H9 (cell line): ENCODE data around the gene ADH5. TPM values are rescaled to one million over a fixed set of nuclear protein-coding genes. Genes with fewer than 3 reads are reported as not detected.

Experiments used
- DNase-seq: peaks from one replicate; pipeline ENCODE4 v3.0.0-alpha.2; 2017
- H2AFZ ChIP-seq: one replicate; pipeline ENCODE4 v1.6.1; 2013; ENCODE audit warnings: mild to moderate bottlenecking, low read length, control low read depth, moderate library complexity
- H2AK5ac ChIP-seq: 2 replicates; pipeline ENCODE4 v1.6.1; 2013; ENCODE audit warnings: low read length, control low read depth, mixed read lengths; ENCODE audit not compliant: insufficient read length
- H2BK120ac ChIP-seq: one replicate; pipeline ENCODE4 v1.6.1; 2013; ENCODE audit warnings: low read depth, mild to moderate bottlenecking, low read length, control low read depth, inconsistent platforms; ENCODE audit not compliant: poor library complexity, severe bottlenecking
- H2BK12ac ChIP-seq: 2 replicates; pipeline ENCODE4 v1.6.1; 2013; ENCODE audit warnings: low read length, control low read depth, mixed read lengths, low read depth; ENCODE audit not compliant: insufficient read length
- H2BK15ac ChIP-seq: 2 replicates; pipeline ENCODE4 v1.6.1; 2013; ENCODE audit warnings: low read depth, low read length, control low read depth
- H2BK20ac ChIP-seq: one replicate; pipeline ENCODE4 v1.6.1; 2013; ENCODE audit warnings: low read depth, mild to moderate bottlenecking, low read length, control low read depth, inconsistent platforms; ENCODE audit not compliant: poor library complexity, severe bottlenecking
- H2BK5ac ChIP-seq: 2 replicates; pipeline ENCODE4 v1.6.1; 2013; ENCODE audit warnings: low read length, control low read depth, mixed read lengths; ENCODE audit not compliant: insufficient read length
- H3K14ac ChIP-seq: 2 replicates; pipeline ENCODE4 v1.6.1; 2013; ENCODE audit warnings: low read length, control low read depth; ENCODE audit not compliant: insufficient read depth
- H3K18ac ChIP-seq: 2 replicates; pipeline ENCODE4 v1.6.1; 2013; ENCODE audit warnings: low read depth, mild to moderate bottlenecking, mixed read lengths, low read length, control low read depth; ENCODE audit not compliant: insufficient read length
- H3K23ac ChIP-seq: 2 replicates; pipeline ENCODE4 v1.6.1; 2013; ENCODE audit warnings: low read length, control low read depth, mixed read lengths, low read depth; ENCODE audit not compliant: insufficient read length
- H3K23me2 ChIP-seq: 2 replicates; pipeline ENCODE4 v1.6.1; 2013; ENCODE audit warnings: low read depth, mild to moderate bottlenecking, mixed read lengths, low read length, control low read depth; ENCODE audit not compliant: insufficient read length, poor library complexity, severe bottlenecking
- H3K27ac ChIP-seq: 2 replicates; pipeline ENCODE4 v1.5.1; 2013; ENCODE audit warnings: low read length, control low read depth, mixed read lengths, low read depth; ENCODE audit not compliant: insufficient read length
- H3K27me3 ChIP-seq: 2 replicates; pipeline ENCODE4 v1.6.1; 2013; ENCODE audit warnings: low read length, control low read depth, inconsistent platforms; ENCODE audit not compliant: insufficient read depth
- H3K4ac ChIP-seq: 2 replicates; pipeline ENCODE4 v1.6.1; 2013; ENCODE audit warnings: low read depth, mild to moderate bottlenecking, control low read depth, inconsistent platforms, low read length, moderate library complexity
- H3K4me1 ChIP-seq: 2 replicates; pipeline ENCODE4 v1.6.1; 2013; ENCODE audit warnings: low read length, control low read depth, inconsistent platforms; ENCODE audit not compliant: insufficient read depth
- H3K4me2 ChIP-seq: 2 replicates; pipeline ENCODE4 v1.6.1; 2013; ENCODE audit warnings: low read length, control low read depth, mixed read lengths; ENCODE audit not compliant: insufficient read length, insufficient read depth
- H3K56ac ChIP-seq: 2 replicates; pipeline ENCODE4 v1.6.1; 2013; ENCODE audit warnings: low read depth, mild to moderate bottlenecking, mixed read lengths, low read length, control low read depth; ENCODE audit not compliant: insufficient read length
- H3K79me1 ChIP-seq: 2 replicates; pipeline ENCODE4 v1.6.1; 2013; ENCODE audit warnings: low read depth, mild to moderate bottlenecking, moderate library complexity, low read length, control low read depth, inconsistent platforms; ENCODE audit not compliant: insufficient read depth, poor library complexity, severe bottlenecking
- H3K79me2 ChIP-seq: 2 replicates; pipeline ENCODE4 v1.6.1; 2013; ENCODE audit warnings: low read length, control low read depth, inconsistent platforms; ENCODE audit not compliant: insufficient read depth
- H3K9ac ChIP-seq: 2 replicates; pipeline ENCODE4 v1.6.1; 2013; ENCODE audit warnings: low read length, control low read depth, mixed read lengths; ENCODE audit not compliant: insufficient read length; ENCODE audit errors: extremely low read depth
- H3K9me3 ChIP-seq: one replicate; pipeline ENCODE4 v1.6.1; 2013; ENCODE audit warnings: low read depth, low read length, inconsistent platforms; ENCODE audit not compliant: control insufficient read depth
- H3T11ph ChIP-seq: one replicate; pipeline ENCODE4 v1.6.1; 2013; ENCODE audit warnings: mild to moderate bottlenecking, low read length, control low read depth, inconsistent platforms
- H4K20me1 ChIP-seq: one replicate; pipeline ENCODE4 v1.6.1; 2013; ENCODE audit not compliant: control insufficient read depth, insufficient read length, insufficient read depth
- H4K5ac ChIP-seq: 2 replicates; pipeline ENCODE4 v1.6.1; 2013; ENCODE audit warnings: low read depth, mild to moderate bottlenecking, mixed read lengths, low read length, control low read depth; ENCODE audit not compliant: insufficient read length
- H4K8ac ChIP-seq: replicated peaks from 2 replicates; pipeline ENCODE4 v1.6.1; 2013; ENCODE audit warnings: low read length, control low read depth, mixed read lengths, low read depth; ENCODE audit not compliant: insufficient read length
- H4K91ac ChIP-seq: 2 replicates; pipeline ENCODE4 v1.6.1; 2013; ENCODE audit warnings: low read depth, mild to moderate bottlenecking, moderate library complexity, mixed read lengths, low read length, control low read depth; ENCODE audit not compliant: insufficient read length
- H3K27ac Mint-ChIP-seq, 3 experiments: 2 replicates in 2 of 3; 3 replicates in 1 of 3; pipeline ENCODE4 v1.8.0; 2020 to 2021; ENCODE audit warnings: mixed read lengths in 3 of 3, mild to moderate bottlenecking in 1 of 3, moderate library complexity in 1 of 3
- H3K27me3 Mint-ChIP-seq: 2 replicates; pipeline ENCODE4 v1.8.0; 2021; ENCODE audit warnings: low read depth, mild to moderate bottlenecking, moderate library complexity, mixed read lengths
- H3K36me3 Mint-ChIP-seq, 3 experiments: 2 replicates in 2 of 3; 3 replicates in 1 of 3; pipeline ENCODE4 v1.8.0; 2020 to 2021; ENCODE audit warnings: low read depth in 3 of 3, mixed read lengths in 3 of 3; ENCODE audit not compliant: insufficient read depth in 1 of 3
- H3K4me1 Mint-ChIP-seq, 2 experiments: 2 replicates each; pipeline ENCODE4 v1.8.0; 2020; ENCODE audit warnings: mixed read lengths in 2 of 2
- H3K4me3 Mint-ChIP-seq, 2 experiments: 2 replicates in 1 of 2; 3 replicates in 1 of 2; pipeline ENCODE4 v1.8.0; 2020 to 2021; ENCODE audit warnings: mild to moderate bottlenecking in 2 of 2, mixed read lengths in 2 of 2, moderate library complexity in 1 of 2
- H3K9me3 Mint-ChIP-seq, 2 experiments: 2 replicates in 1 of 2; 3 replicates in 1 of 2; pipeline ENCODE4 v1.8.0; 2020; ENCODE audit warnings: mild to moderate bottlenecking in 2 of 2, mixed read lengths in 2 of 2, moderate library complexity in 1 of 2
- WGBS: extraction: QIAGEN DNeasy Blood & Tissue Kit; methylation state at CpG from one replicate; pipeline ENCODE4 v1.1.7; 2013; ENCODE audit warnings: missing lambda C conversion rate, low lambda C conversion rate, mixed read lengths; ENCODE audit not compliant: insufficient read length; ENCODE audit errors: extremely low coverage; 5-methylcytosine and 5-hydroxymethylcytosine counted together
- total RNA-seq: library from RNA; stranded (reverse); gene quantifications from 2 replicates; pipeline ENCODE4 v1.2.1, GENCODE V29; 2021
- TF ChIP-seq, protein P1 (sequence below): fragments of 200-600 bp; sonication (generic); conservative IDR thresholded peaks from 3 replicates; pipeline ENCODE4 v1.8.0; 2021; ENCODE audit warnings: antibody characterized with exemption, mild to moderate bottlenecking

Gene ADH5
- total RNA-seq, 1 experiment from 2014 or later: 284 TPM

DNA sequence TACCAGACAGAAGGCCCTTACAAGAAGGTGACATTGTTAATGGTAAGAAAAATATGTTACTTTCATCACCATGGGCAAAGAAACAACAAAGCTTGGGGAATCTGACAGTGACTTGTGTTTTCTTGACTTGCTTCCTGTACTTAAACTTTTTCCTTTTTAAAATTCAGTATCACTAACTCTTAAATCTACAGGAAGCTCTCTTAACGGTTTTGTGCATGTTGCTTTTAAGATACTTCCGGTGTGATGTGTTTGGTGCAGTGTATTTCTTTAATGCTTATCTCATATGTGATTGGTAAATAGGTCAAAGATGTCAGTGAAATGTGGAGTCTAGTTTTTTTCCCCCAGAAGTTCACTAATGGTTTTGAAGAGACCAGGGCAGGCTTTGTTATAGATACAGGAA lies 45.2 kb downstream of the ADH5 start:
- H3K56ac ChIP-seq: no peak overlapping the region
- Mint-ChIP-seq H3K4me3 (no peak overlapping the region), H3K4me1 (no peaks in the 10 kb centered on the region), H3K27ac (0 out of 7 replicates have a peak overlapping the region, but pooled peaks of 1 of the 3 experiments have one; percentile 54), H3K27me3 (no peaks in the 10 kb centered on the region), H3K9me3 (peaks cover under 1 to 2% of the 10 kb centered on the region in 2 experiments; a peak in 4 of 5 replicates), H3K36me3 (peaks cover 34 to 70% (median 41%) of the 10 kb centered on the region in 3 experiments)
- H2BK120ac ChIP-seq: no peak overlapping the region
- no CpG with 5 or more reads among the region's 2 CpGs for whole genome bisulfite sequencing
- no peaks in the 10 kb centered on the region for H3K27me3 ChIP-seq
- no peak overlapping the region for H3K27ac ChIP-seq
- no peak overlapping the region for H4K8ac ChIP-seq
- no peak overlapping the region for H3K4ac ChIP-seq
- no peak overlapping the region for H3K18ac ChIP-seq
- H3K9me3 ChIP-seq: no peaks in the 10 kb centered on the region
- DNase-seq: no peak
- no peaks in the 10 kb centered on the region for H3K4me1 ChIP-seq
- H4K5ac ChIP-seq: no peak overlapping the region
- H2BK15ac ChIP-seq: no peak overlapping the region
- H3T11ph ChIP-seq: no peak overlapping the region
- no peak overlapping the region for H2BK5ac ChIP-seq
- H3K9ac ChIP-seq: no peak overlapping the region
- TF ChIP-seq, protein P1, sequence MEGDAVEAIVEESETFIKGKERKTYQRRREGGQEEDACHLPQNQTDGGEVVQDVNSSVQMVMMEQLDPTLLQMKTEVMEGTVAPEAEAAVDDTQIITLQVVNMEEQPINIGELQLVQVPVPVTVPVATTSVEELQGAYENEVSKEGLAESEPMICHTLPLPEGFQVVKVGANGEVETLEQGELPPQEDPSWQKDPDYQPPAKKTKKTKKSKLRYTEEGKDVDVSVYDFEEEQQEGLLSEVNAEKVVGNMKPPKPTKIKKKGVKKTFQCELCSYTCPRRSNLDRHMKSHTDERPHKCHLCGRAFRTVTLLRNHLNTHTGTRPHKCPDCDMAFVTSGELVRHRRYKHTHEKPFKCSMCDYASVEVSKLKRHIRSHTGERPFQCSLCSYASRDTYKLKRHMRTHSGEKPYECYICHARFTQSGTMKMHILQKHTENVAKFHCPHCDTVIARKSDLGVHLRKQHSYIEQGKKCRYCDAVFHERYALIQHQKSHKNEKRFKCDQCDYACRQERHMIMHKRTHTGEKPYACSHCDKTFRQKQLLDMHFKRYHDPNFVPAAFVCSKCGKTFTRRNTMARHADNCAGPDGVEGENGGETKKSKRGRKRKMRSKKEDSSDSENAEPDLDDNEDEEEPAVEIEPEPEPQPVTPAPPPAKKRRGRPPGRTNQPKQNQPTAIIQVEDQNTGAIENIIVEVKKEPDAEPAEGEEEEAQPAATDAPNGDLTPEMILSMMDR: no peak
- no peak overlapping the region for H2BK20ac ChIP-seq
- H3K4me2 ChIP-seq: no peak overlapping the region
- no peaks in the 10 kb centered on the region for H3K23me2 ChIP-seq
- H2BK12ac ChIP-seq: no peak overlapping the region
- no peak overlapping the region for H2AK5ac ChIP-seq
- no peaks in the 10 kb centered on the region for H3K79me1 ChIP-seq
- H4K20me1 ChIP-seq: no peaks in the 10 kb centered on the region
- no peak overlapping the region for H2AFZ ChIP-seq
- H3K79me2 ChIP-seq: no peaks in the 10 kb centered on the region
- no peak overlapping the region for H4K91ac ChIP-seq
- H3K14ac ChIP-seq: no peak overlapping the region
- no peak overlapping the region for H3K23ac ChIP-seq
